Osteoblast (primary cell): ENCODE results near the gene EME1. TPM values are rescaled to one million over a fixed set of nuclear protein-coding genes. Genes with fewer than 3 reads are reported as not detected.

Source experiments
- DNase-seq: peaks from one replicate; pipeline ENCODE4 v3.0.0; 2011; ENCODE audit warnings: low spot score, mixed read lengths; ENCODE audit not compliant: insufficient read length; ENCODE audit errors: missing footprints
- H2AFZ ChIP-seq: 2 replicates; pipeline ENCODE4 v1.6.0; 2011; ENCODE audit warnings: mild to moderate bottlenecking, low read length
- H3K27ac ChIP-seq: 2 replicates; pipeline ENCODE4 v1.5.1; 2011; ENCODE audit warnings: mild to moderate bottlenecking, low read depth, low read length, moderate library complexity
- H3K27me3 ChIP-seq: 2 replicates; pipeline ENCODE4 v1.6.0; 2012; ENCODE audit warnings: mild to moderate bottlenecking, control low read depth, inconsistent platforms, low read length, moderate library complexity; ENCODE audit not compliant: insufficient read depth
- H3K36me3 ChIP-seq: 2 replicates; pipeline ENCODE4 v1.5.1; 2011; ENCODE audit warnings: mild to moderate bottlenecking, low read length, control low read depth, moderate library complexity; ENCODE audit not compliant: insufficient read depth
- H3K4me1 ChIP-seq: 2 replicates; pipeline ENCODE4 v1.5.1; 2011; ENCODE audit warnings: mild to moderate bottlenecking, low read length, control low read depth, moderate library complexity; ENCODE audit not compliant: insufficient read depth
- H3K4me2 ChIP-seq: 2 replicates; pipeline ENCODE4 v1.6.0; 2011; ENCODE audit warnings: mild to moderate bottlenecking, low read length; ENCODE audit not compliant: insufficient read depth
- H3K4me3 ChIP-seq: fragments of 200-600 bp; sonication (generic); 3 replicates; pipeline ENCODE4 v1.5.1; 2012; ENCODE audit warnings: mild to moderate bottlenecking, low read length, inconsistent platforms; ENCODE audit not compliant: insufficient read depth
- H3K79me2 ChIP-seq: 2 replicates; pipeline ENCODE4 v1.6.0; 2012; ENCODE audit warnings: mild to moderate bottlenecking, low read length, control low read depth, inconsistent platforms; ENCODE audit not compliant: insufficient read depth
- H3K9me3 ChIP-seq: 2 replicates; pipeline ENCODE4 v1.5.1; 2011; ENCODE audit warnings: low read depth, low read length, control low read depth
- H4K20me1 ChIP-seq: 2 replicates; pipeline ENCODE4 v1.6.0; 2012; ENCODE audit warnings: mild to moderate bottlenecking, low read length, control low read depth; ENCODE audit not compliant: insufficient read depth
- total RNA-seq: library from RNA; depleted of rRNA; stranded (reverse); fragments of >200 nt; gene quantifications from 2 replicates; pipeline ENCODE4 v1.2.3, GENCODE V29; 2012
- TF ChIP-seq, protein P1 (sequence below): IDR thresholded peaks from 2 replicates; pipeline ENCODE4 v1.5.1; 2011; ENCODE audit warnings: mild to moderate bottlenecking, low read depth, low read length, moderate library complexity; ENCODE audit errors: extremely low read depth

Gene EME1
- total RNA-seq, 1 donor: 0.72 TPM

DNA sequence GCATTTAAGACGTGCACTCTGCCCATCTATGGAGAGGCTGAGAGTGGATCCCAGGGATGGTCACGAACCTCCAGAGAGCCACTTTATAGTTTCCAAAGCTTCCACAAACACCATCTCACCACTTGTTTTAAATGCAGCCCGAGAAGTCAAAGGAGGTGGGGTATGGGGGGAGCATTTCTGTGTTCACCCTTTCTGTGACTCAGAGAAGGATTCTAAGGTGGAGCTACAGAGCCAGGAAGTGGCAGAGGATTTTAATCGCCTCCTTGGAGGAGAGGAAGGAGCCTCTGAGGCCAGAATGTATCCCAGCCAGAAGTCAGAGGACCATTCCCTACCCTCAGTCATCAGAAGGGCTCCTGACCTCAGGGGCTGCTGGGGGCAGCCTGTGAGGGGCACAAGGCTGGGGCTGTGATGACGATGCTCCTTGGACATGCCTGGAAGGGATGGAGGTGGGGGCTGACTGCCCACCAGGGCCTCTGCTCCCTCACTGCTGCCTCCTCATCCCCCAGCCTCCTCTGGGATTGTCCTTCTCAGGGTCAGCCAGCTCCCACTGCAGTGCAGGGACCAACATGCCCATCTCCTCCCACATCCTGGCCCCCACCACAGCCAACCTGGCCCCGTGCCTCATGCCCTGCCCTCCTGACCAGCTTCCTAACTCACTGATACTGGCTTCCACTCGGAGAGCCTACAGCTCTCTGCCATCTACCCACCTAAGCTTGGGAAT lies 24.3 kb upstream of the EME1 start:
- Histone ChIP-seq H3K4me1 (peaks cover 32% of the 10 kb centered on the region), H3K27ac (peak overlapping the region; percentile 14), H3K79me2 (peaks cover 66% of the 10 kb centered on the region), H3K4me2 (peak overlapping the region; percentile 92), H3K4me3 (no peak overlapping the region), H4K20me1 (peaks cover 50% of the 10 kb centered on the region), H3K9me3 (no peaks in the 10 kb centered on the region), H2AFZ (no peak overlapping the region), H3K27me3 (no peaks in the 10 kb centered on the region), H3K36me3 (peaks cover 9% of the 10 kb centered on the region)
- DNase-seq: peak; percentile 97
- TF ChIP-seq, protein P1, sequence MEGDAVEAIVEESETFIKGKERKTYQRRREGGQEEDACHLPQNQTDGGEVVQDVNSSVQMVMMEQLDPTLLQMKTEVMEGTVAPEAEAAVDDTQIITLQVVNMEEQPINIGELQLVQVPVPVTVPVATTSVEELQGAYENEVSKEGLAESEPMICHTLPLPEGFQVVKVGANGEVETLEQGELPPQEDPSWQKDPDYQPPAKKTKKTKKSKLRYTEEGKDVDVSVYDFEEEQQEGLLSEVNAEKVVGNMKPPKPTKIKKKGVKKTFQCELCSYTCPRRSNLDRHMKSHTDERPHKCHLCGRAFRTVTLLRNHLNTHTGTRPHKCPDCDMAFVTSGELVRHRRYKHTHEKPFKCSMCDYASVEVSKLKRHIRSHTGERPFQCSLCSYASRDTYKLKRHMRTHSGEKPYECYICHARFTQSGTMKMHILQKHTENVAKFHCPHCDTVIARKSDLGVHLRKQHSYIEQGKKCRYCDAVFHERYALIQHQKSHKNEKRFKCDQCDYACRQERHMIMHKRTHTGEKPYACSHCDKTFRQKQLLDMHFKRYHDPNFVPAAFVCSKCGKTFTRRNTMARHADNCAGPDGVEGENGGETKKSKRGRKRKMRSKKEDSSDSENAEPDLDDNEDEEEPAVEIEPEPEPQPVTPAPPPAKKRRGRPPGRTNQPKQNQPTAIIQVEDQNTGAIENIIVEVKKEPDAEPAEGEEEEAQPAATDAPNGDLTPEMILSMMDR: no peak

GRCh38 chr17:50349243-50349600 lies 23.8 kb upstream of the EME1 start:
- H3K4me2 ChIP-seq: peak overlapping the region; percentile 92
- TF ChIP-seq, protein P1: no peak
- no peak overlapping the region for H3K27ac ChIP-seq
- H3K79me2 ChIP-seq: peaks cover 66% of the 10 kb centered on the region
- peaks cover 56% of the 10 kb centered on the region for H4K20me1 ChIP-seq
- no peak overlapping the region for H3K4me3 ChIP-seq
- H3K4me1 ChIP-seq: peaks cover 32% of the 10 kb centered on the region
- H3K27me3 ChIP-seq: no peaks in the 10 kb centered on the region
- no peak for DNase-seq
- no peak overlapping the region for H2AFZ ChIP-seq
- H3K9me3 ChIP-seq: no peaks in the 10 kb centered on the region
- peaks cover 14% of the 10 kb centered on the region for H3K36me3 ChIP-seq

GRCh38 chr17:50350733-50351132 lies 22.3 kb upstream of the EME1 start:
- no peak overlapping the region for H3K4me3 ChIP-seq
- no peak overlapping the region for H3K27ac ChIP-seq
- no peaks in the 10 kb centered on the region for H3K9me3 ChIP-seq
- H3K27me3 ChIP-seq: no peaks in the 10 kb centered on the region
- peaks cover 60% of the 10 kb centered on the region for H4K20me1 ChIP-seq
- peaks cover 25% of the 10 kb centered on the region for H3K4me1 ChIP-seq
- DNase-seq: no peak
- H3K4me2 ChIP-seq: no peak overlapping the region
- TF ChIP-seq, protein P1: no peak
- peaks cover 69% of the 10 kb centered on the region for H3K79me2 ChIP-seq
- no peak overlapping the region for H2AFZ ChIP-seq
- H3K36me3 ChIP-seq: peaks cover 28% of the 10 kb centered on the region

DNA sequence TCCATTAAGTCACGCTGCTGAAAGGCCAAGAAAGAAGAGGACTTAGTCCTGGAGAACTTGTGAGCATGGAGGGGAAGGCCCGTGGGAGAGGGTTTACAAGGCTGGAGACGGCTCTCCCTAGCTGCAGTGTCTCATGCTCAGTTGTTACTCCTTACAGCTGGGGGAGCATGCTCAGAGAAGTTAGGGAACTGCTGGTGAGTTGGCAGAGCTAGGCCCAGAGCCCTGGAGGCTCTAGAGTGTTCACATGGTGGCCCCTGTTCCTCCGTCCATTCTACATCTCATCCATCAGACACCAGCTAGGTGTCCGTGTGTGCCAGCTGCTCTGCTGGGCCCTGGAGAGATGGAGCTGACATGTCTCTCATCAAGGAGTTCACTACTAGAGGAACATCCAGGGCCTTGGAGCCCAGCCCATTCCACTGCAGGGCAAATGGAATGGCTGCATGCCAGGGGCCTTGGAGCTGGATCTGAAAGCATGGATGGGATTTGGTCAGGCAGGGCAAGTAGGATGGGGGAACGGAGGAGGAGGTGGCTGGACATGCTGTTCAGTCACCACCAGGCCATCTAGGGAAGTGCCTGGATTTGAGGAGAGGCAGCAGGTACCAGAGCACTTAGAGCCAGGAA lies 20.8 kb upstream of the EME1 start:
- H3K79me2 ChIP-seq: peaks cover 59% of the 10 kb centered on the region
- TF ChIP-seq, protein P1: no peak
- no peak overlapping the region for H3K4me3 ChIP-seq
- H3K4me1 ChIP-seq: peaks cover 20% of the 10 kb centered on the region
- H2AFZ ChIP-seq: no peak overlapping the region
- peaks cover 42% of the 10 kb centered on the region for H3K36me3 ChIP-seq
- DNase-seq: no peak
- H3K9me3 ChIP-seq: no peaks in the 10 kb centered on the region
- H4K20me1 ChIP-seq: peaks cover 70% of the 10 kb centered on the region
- H3K27ac ChIP-seq: no peak overlapping the region
- H3K4me2 ChIP-seq: no peak overlapping the region
- no peaks in the 10 kb centered on the region for H3K27me3 ChIP-seq
